Neural progenitor cell (in vitro differentiated cells): ENCODE results near the gene ADAMTS12. TPM values are rescaled to one million over a fixed set of nuclear protein-coding genes. Genes with fewer than 3 reads are reported as not detected.

Experiments used
- DNase-seq: peaks from one replicate; pipeline ENCODE4 v3.0.0-alpha.2; 2016; ENCODE audit warnings: low spot score
- H2AFZ ChIP-seq: fragments of 200-600 bp; sonication (generic); replicated peaks from 2 replicates; pipeline ENCODE4 v1.6.1; 2016; ENCODE audit warnings: antibody characterized with exemption
- H3F3A ChIP-seq: fragments of 200-600 bp; sonication (generic); 2 replicates; pipeline ENCODE4 v1.6.1; 2016; ENCODE audit warnings: antibody characterized with exemption, low read depth
- H3K27ac ChIP-seq: fragments of 200-600 bp; sonication (generic); 2 replicates; pipeline ENCODE4 v1.5.1; 2016; ENCODE audit warnings: mild to moderate bottlenecking
- H3K27me3 ChIP-seq: fragments of 200-600 bp; sonication (generic); 2 replicates; pipeline ENCODE4 v1.6.1; 2016; ENCODE audit warnings: mild to moderate bottlenecking, moderate library complexity
- H3K36me3 ChIP-seq: fragments of 200-600 bp; sonication (generic); 2 replicates; pipeline ENCODE4 v1.5.1; 2016
- H3K4me1 ChIP-seq: fragments of 200-600 bp; sonication (generic); 2 replicates; pipeline ENCODE4 v1.6.1; 2016; ENCODE audit warnings: mixed run types
- H3K4me2 ChIP-seq: fragments of 200-600 bp; sonication (generic); 2 replicates; pipeline ENCODE4 v1.6.1; 2016
- H3K4me3 ChIP-seq: fragments of 200-600 bp; sonication (generic); 2 replicates; pipeline ENCODE4 v1.5.1; 2016
- H3K79me2 ChIP-seq: fragments of 200-600 bp; sonication (generic); 2 replicates; pipeline ENCODE4 v1.6.1; 2016; ENCODE audit warnings: low read depth
- H3K9ac ChIP-seq: fragments of 200-600 bp; sonication (generic); 2 replicates; pipeline ENCODE4 v1.6.1; 2016
- H3K9me3 ChIP-seq: fragments of 200-600 bp; sonication (generic); 2 replicates; pipeline ENCODE4 v1.5.1; 2016; ENCODE audit warnings: low read depth
- H4K20me1 ChIP-seq: fragments of 200-600 bp; sonication (generic); 2 replicates; pipeline ENCODE4 v1.6.1; 2016; ENCODE audit warnings: low read depth
- H3K27ac Mint-ChIP-seq: 3 replicates; pipeline ENCODE4 v1.8.0; 2021; ENCODE audit warnings: mixed read lengths
- H3K27me3 Mint-ChIP-seq: 2 replicates; pipeline ENCODE4 v1.8.0; 2022; ENCODE audit warnings: low read depth, mild to moderate bottlenecking, inconsistent platforms, moderate library complexity, mixed read lengths; ENCODE audit not compliant: insufficient read depth
- H3K36me3 Mint-ChIP-seq: 3 replicates; pipeline ENCODE4 v1.8.0; 2021; ENCODE audit warnings: mixed read lengths
- H3K4me1 Mint-ChIP-seq: 3 replicates; pipeline ENCODE4 v1.8.0; 2021; ENCODE audit warnings: mixed read lengths
- H3K4me3 Mint-ChIP-seq: 3 replicates; pipeline ENCODE4 v1.8.0; 2021; ENCODE audit warnings: mild to moderate bottlenecking, moderate library complexity, mixed read lengths
- H3K9me3 Mint-ChIP-seq: 3 replicates; pipeline ENCODE4 v1.8.0; 2020; ENCODE audit warnings: mixed read lengths
- EZH2 ChIP-seq: fragments of 200-600 bp; sonication (generic); IDR thresholded peaks from 2 replicates; pipeline ENCODE4 v1.6.1; 2017; ENCODE audit warnings: antibody characterized with exemption, mild to moderate bottlenecking, moderate library complexity
- EZH2phosphoT487 ChIP-seq: fragments of 200-600 bp; sonication (generic); IDR thresholded peaks from 2 replicates; pipeline ENCODE4 v1.6.1; 2017; ENCODE audit warnings: antibody characterized with exemption
- total RNA-seq: library from RNA; depleted of rRNA; stranded (reverse); fragments of >200 nt; gene quantifications from 2 replicates; pipeline ENCODE4 v1.2.3, GENCODE V29; 2015; ENCODE audit warnings: low replicate concordance
- TF ChIP-seq, protein P1 (sequence below): fragments of 200-600 bp; sonication (generic); IDR thresholded peaks from 2 replicates; pipeline ENCODE4 v1.5.1; 2017; ENCODE audit warnings: antibody characterized with exemption, mild to moderate bottlenecking

ADAMTS12 gene
- total RNA-seq, 1 donor from 2014 or later, result 15.6 TPM

DNA sequence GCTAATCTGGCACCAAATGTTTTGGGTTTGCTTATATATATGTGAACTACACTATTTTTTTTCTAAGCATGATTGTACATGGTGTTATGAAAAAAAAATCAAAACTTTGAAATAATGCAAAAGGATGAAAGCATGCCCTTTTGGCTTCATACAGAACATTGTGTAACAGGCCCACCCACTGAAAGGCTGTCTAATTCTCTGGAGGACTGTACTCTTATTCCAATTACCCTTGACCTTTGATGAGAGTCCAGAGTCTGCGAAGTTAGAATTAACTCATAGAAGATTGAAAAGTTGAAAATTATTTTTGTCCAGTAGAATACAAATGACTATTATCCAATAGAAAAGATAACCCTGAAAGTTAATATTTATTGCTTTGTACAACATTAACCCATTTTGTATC lies 117.4 kb downstream of the ADAMTS12 start:
- H3F3A ChIP-seq, result no peaks in the 10 kb centered on the region
- no peaks in the 10 kb centered on the region for H4K20me1 ChIP-seq
- no peaks in the 10 kb centered on the region for H3K27me3 Mint-ChIP-seq
- no peak overlapping the region for H3K27ac ChIP-seq
- no peak for TF ChIP-seq EZH2
- no peak for TF ChIP-seq EZH2phosphoT487
- TF ChIP-seq, protein P1, sequence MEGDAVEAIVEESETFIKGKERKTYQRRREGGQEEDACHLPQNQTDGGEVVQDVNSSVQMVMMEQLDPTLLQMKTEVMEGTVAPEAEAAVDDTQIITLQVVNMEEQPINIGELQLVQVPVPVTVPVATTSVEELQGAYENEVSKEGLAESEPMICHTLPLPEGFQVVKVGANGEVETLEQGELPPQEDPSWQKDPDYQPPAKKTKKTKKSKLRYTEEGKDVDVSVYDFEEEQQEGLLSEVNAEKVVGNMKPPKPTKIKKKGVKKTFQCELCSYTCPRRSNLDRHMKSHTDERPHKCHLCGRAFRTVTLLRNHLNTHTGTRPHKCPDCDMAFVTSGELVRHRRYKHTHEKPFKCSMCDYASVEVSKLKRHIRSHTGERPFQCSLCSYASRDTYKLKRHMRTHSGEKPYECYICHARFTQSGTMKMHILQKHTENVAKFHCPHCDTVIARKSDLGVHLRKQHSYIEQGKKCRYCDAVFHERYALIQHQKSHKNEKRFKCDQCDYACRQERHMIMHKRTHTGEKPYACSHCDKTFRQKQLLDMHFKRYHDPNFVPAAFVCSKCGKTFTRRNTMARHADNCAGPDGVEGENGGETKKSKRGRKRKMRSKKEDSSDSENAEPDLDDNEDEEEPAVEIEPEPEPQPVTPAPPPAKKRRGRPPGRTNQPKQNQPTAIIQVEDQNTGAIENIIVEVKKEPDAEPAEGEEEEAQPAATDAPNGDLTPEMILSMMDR, result no peak
- no peaks in the 10 kb centered on the region for H3K27me3 ChIP-seq
- DNase-seq, result no peak
- no peak overlapping the region for H3K4me3 Mint-ChIP-seq
- peaks cover 27% of the 10 kb centered on the region for H3K9me3 Mint-ChIP-seq
- no peaks in the 10 kb centered on the region for H3K4me1 ChIP-seq
- H3K9ac ChIP-seq, result no peak overlapping the region
- H3K36me3 ChIP-seq, result no peaks in the 10 kb centered on the region
- no peak overlapping the region for H3K4me3 ChIP-seq
- peaks cover 7% of the 10 kb centered on the region for H3K9me3 ChIP-seq
- peaks cover 3% of the 10 kb centered on the region for H3K4me1 Mint-ChIP-seq
- H3K4me2 ChIP-seq, result no peak overlapping the region
- no peak overlapping the region for H3K27ac Mint-ChIP-seq
- peaks cover 13% of the 10 kb centered on the region for H3K79me2 ChIP-seq
- peaks cover 2% of the 10 kb centered on the region for H3K36me3 Mint-ChIP-seq
- no peak overlapping the region for H2AFZ ChIP-seq

DNA sequence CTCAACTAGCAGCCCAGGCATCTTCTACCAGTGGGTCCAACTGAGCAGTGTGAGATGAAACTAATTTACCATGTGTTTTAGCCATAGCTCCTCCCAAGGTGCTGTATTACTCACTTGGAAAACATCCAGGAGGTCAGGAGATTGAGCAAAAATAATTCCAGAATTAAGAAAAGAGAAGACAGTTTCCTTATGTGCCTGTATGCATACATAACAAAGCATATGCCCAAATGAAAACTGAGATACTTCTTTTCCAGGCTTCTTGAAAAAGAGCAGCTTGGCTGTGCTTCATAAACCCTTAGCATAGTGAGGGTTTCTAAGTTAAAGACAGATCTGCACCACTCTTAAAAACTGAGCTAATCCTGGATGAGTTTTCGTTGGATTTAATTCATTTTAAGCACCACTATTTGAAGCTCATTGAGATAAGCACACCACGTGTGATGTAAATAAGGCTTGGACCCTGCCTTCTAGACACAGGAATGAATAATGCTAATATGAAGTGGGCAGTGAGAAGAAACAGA lies 119.4 kb downstream of the ADAMTS12 start:
- no peak overlapping the region for H3K27ac ChIP-seq
- no peaks in the 10 kb centered on the region for H3K27me3 ChIP-seq
- peaks cover 8% of the 10 kb centered on the region for H3K4me1 Mint-ChIP-seq
- H3K9ac ChIP-seq, result no peak overlapping the region
- H3K36me3 Mint-ChIP-seq, result no peaks in the 10 kb centered on the region
- TF ChIP-seq EZH2phosphoT487, result no peak
- H3K79me2 ChIP-seq, result peaks cover 1% of the 10 kb centered on the region
- H3K4me3 Mint-ChIP-seq, result no peak overlapping the region
- no peaks in the 10 kb centered on the region for H3F3A ChIP-seq
- peaks cover 20% of the 10 kb centered on the region for H3K9me3 Mint-ChIP-seq
- no peak overlapping the region for H2AFZ ChIP-seq
- no peaks in the 10 kb centered on the region for H3K4me1 ChIP-seq
- no peak overlapping the region for H3K4me2 ChIP-seq
- no peak overlapping the region for H3K4me3 ChIP-seq
- H3K27me3 Mint-ChIP-seq, result no peaks in the 10 kb centered on the region
- no peaks in the 10 kb centered on the region for H4K20me1 ChIP-seq
- no peaks in the 10 kb centered on the region for H3K9me3 ChIP-seq
- H3K27ac Mint-ChIP-seq, result no peak overlapping the region
- H3K36me3 ChIP-seq, result no peaks in the 10 kb centered on the region
- DNase-seq, result no peak

DNA sequence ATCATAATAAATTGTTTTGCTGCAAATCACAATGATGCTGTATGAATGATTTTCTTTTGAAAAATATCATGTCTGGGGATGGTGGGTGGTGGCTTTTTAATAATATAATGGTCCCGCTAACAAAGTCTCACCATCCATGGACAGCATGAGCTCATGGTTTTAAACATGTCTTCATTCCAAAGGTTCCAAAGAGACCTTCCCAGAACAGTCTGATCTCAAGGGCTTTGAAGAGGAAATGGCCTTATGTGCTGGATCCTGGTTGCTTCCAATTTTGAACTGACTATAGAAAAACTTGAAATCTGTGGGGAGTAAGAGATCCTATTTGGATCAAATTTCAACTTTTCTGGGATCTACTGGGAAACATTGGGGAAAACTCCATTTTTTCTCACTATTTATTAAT lies 121.8 kb downstream of the ADAMTS12 start:
- Mint-ChIP-seq H3K4me1 (peaks cover 22% of the 10 kb centered on the region), H3K4me3 (no peak overlapping the region), H3K36me3 (no peaks in the 10 kb centered on the region), H3K27ac (no peak overlapping the region), H3K9me3 (peaks cover 2% of the 10 kb centered on the region), H3K27me3 (no peaks in the 10 kb centered on the region)
- Histone ChIP-seq H3K27me3 (no peaks in the 10 kb centered on the region), H3K27ac (no peak overlapping the region), H3K79me2 (peaks cover 6% of the 10 kb centered on the region), H4K20me1 (no peaks in the 10 kb centered on the region), H3K9ac (no peak overlapping the region), H3K9me3 (no peaks in the 10 kb centered on the region), H2AFZ (no peak overlapping the region), H3F3A (no peaks in the 10 kb centered on the region), H3K4me2 (no peak overlapping the region), H3K4me3 (no peak overlapping the region), H3K4me1 (peaks cover 11% of the 10 kb centered on the region), H3K36me3 (no peaks in the 10 kb centered on the region)
- TF ChIP-seq EZH2 (no peak), EZH2phosphoT487 (no peak)
- TF ChIP-seq, protein P1, result no peak
- DNase-seq, result no peak

DNA sequence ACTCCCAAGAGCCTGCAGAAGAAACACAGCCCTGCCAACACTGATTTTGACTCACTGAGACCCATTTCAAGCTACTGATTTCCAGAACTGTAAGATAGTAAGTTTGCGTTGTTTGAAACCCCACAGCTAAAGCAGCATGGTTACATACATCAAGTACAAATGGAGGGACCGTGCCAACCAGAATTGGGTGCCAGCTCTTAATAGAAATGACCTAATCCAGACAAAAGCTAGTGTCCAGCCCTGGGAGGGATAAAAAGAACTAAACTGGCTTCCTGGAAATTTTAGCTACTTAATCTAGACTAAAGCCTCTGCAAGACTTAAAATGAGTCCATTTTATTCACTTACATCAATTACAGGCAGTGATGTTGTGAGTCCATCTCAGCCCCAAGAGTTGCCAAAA lies 122.6 kb downstream of the ADAMTS12 start:
- Mint-ChIP-seq H3K9me3 (no peaks in the 10 kb centered on the region), H3K4me1 (peaks cover 30% of the 10 kb centered on the region), H3K36me3 (no peaks in the 10 kb centered on the region), H3K27ac (no peak overlapping the region), H3K27me3 (no peaks in the 10 kb centered on the region), H3K4me3 (no peak overlapping the region)
- no peak overlapping the region for H3K4me3 ChIP-seq
- no peaks in the 10 kb centered on the region for H3K9me3 ChIP-seq
- peaks cover 5% of the 10 kb centered on the region for H4K20me1 ChIP-seq
- no peak overlapping the region for H3K9ac ChIP-seq
- H3K36me3 ChIP-seq, result no peaks in the 10 kb centered on the region
- H3K27me3 ChIP-seq, result no peaks in the 10 kb centered on the region
- peaks cover 18% of the 10 kb centered on the region for H3K4me1 ChIP-seq
- no peaks in the 10 kb centered on the region for H3F3A ChIP-seq
- H2AFZ ChIP-seq, result no peak overlapping the region
- H3K4me2 ChIP-seq, result no peak overlapping the region
- peaks cover 6% of the 10 kb centered on the region for H3K79me2 ChIP-seq
- H3K27ac ChIP-seq, result no peak overlapping the region
- no peak for TF ChIP-seq EZH2phosphoT487
- TF ChIP-seq EZH2, result no peak
- TF ChIP-seq, protein P1, result no peak
- no peak for DNase-seq
